Heart left ventricle (tissue), 16 donors: ENCODE results near the gene MSRB2. TPM values are rescaled to one million over a fixed set of nuclear protein-coding genes. Genes with fewer than 3 reads are reported as not detected.

Source experiments
- ATAC-seq, 4 donors: fragments of 200-7000 bp; cut with Tn5 transposase; one replicate each; pipeline ENCODE4 v1.9.1; 2020 to 2022; ENCODE audit warnings: moderate library complexity in 4 of 4, mild to moderate bottlenecking in 3 of 4, moderate number of reproducible peaks in 1 of 4
- DNase-seq, 5 donors: peaks; one replicate each; pipeline ENCODE4 v3.0.0-alpha.2; 2020
- H3K27ac ChIP-seq, 12 donors: fragments of 200-600 bp; sonication (generic) in 4 of 12; one replicate each; pipeline versions ENCODE4 v1.5.0 to v1.8.0; 2016 to 2022; ENCODE audit warnings: mild to moderate bottlenecking in 2 of 12
- H3K27me3 ChIP-seq, 9 donors: fragments of 200-600 bp; sonication (generic) in 2 of 9; one replicate each; pipeline versions ENCODE4 v1.5.1 to v1.8.0; 2016 to 2022; ENCODE audit warnings: mild to moderate bottlenecking in 3 of 9
- H3K36me3 ChIP-seq, 9 donors: fragments of 200-600 bp; sonication (generic) in 2 of 9; one replicate each; pipeline versions ENCODE4 v1.5.0 to v1.8.0; 2018 to 2022; ENCODE audit warnings: mild to moderate bottlenecking in 2 of 9
- H3K4me1 ChIP-seq, 12 donors: fragments of 200-600 bp; sonication (generic) in 4 of 12; one replicate each; pipeline versions ENCODE4 v1.5.0 to v1.8.0; 2016 to 2022; ENCODE audit warnings: mild to moderate bottlenecking in 3 of 12
- H3K4me3 ChIP-seq, 12 donors: fragments of 200-600 bp; sonication (generic) in 4 of 12; one replicate each; pipeline versions ENCODE4 v1.5.0 to v1.8.0; 2017 to 2022; ENCODE audit warnings: mild to moderate bottlenecking in 9 of 12, moderate library complexity in 4 of 12
- H3K9me3 ChIP-seq, 12 donors: fragments of 200-600 bp; sonication (generic) in 4 of 12; one replicate each; pipeline versions ENCODE4 v1.5.0 to v1.8.0; 2016 to 2022; ENCODE audit warnings: mild to moderate bottlenecking in 1 of 12
- POLR2A ChIP-seq, 2 donors: fragments of 450-650 bp; IDR thresholded peaks; one replicate each; pipeline ENCODE4 v1.6.1; 2017; ENCODE audit warnings: antibody characterized with exemption in 2 of 2, mild to moderate bottlenecking in 2 of 2, moderate library complexity in 2 of 2
- WGBS, 4 donors: extraction: QIAGEN DNeasy Blood & Tissue Kit in 2 of 4; methylation state at CpG; one replicate each; pipeline versions ENCODE4 v1.1.5 to v1.1.7; 2013 to 2018; 5-methylcytosine and 5-hydroxymethylcytosine counted together
- intact Hi-C, 10 donors: fragments of 100-400 bp; cut with DNase I; formaldehyde crosslinking; loops; one replicate each; pipeline versions ENCODE4 v1.11.1 to v1.14.2; 2022
- polyA plus RNA-seq, 2 donors: library from polyadenylated mRNA; stranded (reverse); fragments of 200-250 nt; gene quantifications; one replicate each; pipeline ENCODE4 v1.2.3, GENCODE V29; 2013
- total RNA-seq, 9 donors: library from RNA; depleted of rRNA in 2 of 9; stranded (reverse); fragments of >200 nt in 2 of 9; fragmentation: NEBNext Ultra II Directional in 3 of 9; extraction: Animal tissue kit (Norgen Biotek cat#: 25700) in 3 of 9; gene quantifications; one replicate each; pipeline versions ENCODE4 v1.1.0 to v1.2.4, GENCODE V29; 2016 to 2023
- TF ChIP-seq, protein P1 (sequence below), 12 donors: fragments of 200-600 bp; sonication (generic) in 4 of 12; IDR thresholded peaks; one replicate each; pipeline versions ENCODE4 v1.5.0 to v1.8.0; 2018 to 2022; ENCODE audit warnings: antibody characterized with exemption in 12 of 12, mild to moderate bottlenecking in 5 of 12
- donor health status: ischemic (EF 13 %, LVEDD 7.1; RV severe dilation, severe dysfunction).
- donor health status: healthy with polysubstance abuse.
- donor health status: DM: no; HTN: yes; CAD: no.
- donor health status: DM: no; HTN: no; CAD: no.
- donor health status: ischemic (EF 25% LVEDD 6.9; RV normal size, moderate dysfunction).
- donor health status: ischemic (EF 25% LVEDD 5.7; RV mildly dilated, moderate dysfunction).
- donor health status: healthy.
- donor health status: DM: yes; HTN: yes; CAD: no.
- donor health status: ischemic (EF 35%, LVEDD 5.7; RV mildly dilated, moderate dysfunction).
- donor health status: nonischemic (EF 11% LVEDD 7.7; RV severe dilation, severe dysfunction).
- donor health status: DM: yes; HTN: yes; CAD: no.
- donor health status: PGD.
- donor health status: ischemic (EF 29% LVEDD 5.4; RV normal size, mild dysfunction).
- donor health status: nonischemic (EF 23%, LVEDD 6.1; RV moderate dilation, normal function).

MSRB2 gene
- total and polyA plus RNA-seq, 11 donors, result 35.1 to 200 (median 139) TPM

DNA sequence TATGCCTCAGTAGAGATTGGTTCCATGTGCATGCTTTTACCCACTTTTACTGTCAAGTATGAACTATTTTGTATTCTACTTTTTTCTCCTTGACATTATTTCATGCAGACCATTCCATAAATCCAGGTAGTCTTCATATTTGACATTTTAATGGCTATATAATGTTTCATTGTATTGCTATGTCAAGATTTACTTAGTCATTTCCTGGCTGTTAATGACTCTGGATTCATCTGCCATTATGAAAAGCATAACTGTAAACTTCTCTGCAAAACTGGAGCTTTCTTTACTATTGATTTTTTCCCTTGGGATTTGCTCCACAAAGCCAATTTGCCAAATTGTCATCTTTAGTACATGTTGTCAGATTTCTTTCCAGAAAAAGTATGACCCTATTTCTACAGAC, 6.8 kb upstream of the MSRB2 start:
- Histone ChIP-seq H3K9me3 (peaks cover 0 to 20% (median 2%) of the 10 kb centered on the region in 12 donors), H3K27ac (no peak overlapping the region), H3K36me3 (no peaks in the 10 kb centered on the region), H3K4me3 (no peak overlapping the region), H3K4me1 (no peaks in the 10 kb centered on the region), H3K27me3 (no peaks in the 10 kb centered on the region)
- ATAC-seq (no peak), DNase-seq (no peak)
- TF ChIP-seq, protein P1, sequence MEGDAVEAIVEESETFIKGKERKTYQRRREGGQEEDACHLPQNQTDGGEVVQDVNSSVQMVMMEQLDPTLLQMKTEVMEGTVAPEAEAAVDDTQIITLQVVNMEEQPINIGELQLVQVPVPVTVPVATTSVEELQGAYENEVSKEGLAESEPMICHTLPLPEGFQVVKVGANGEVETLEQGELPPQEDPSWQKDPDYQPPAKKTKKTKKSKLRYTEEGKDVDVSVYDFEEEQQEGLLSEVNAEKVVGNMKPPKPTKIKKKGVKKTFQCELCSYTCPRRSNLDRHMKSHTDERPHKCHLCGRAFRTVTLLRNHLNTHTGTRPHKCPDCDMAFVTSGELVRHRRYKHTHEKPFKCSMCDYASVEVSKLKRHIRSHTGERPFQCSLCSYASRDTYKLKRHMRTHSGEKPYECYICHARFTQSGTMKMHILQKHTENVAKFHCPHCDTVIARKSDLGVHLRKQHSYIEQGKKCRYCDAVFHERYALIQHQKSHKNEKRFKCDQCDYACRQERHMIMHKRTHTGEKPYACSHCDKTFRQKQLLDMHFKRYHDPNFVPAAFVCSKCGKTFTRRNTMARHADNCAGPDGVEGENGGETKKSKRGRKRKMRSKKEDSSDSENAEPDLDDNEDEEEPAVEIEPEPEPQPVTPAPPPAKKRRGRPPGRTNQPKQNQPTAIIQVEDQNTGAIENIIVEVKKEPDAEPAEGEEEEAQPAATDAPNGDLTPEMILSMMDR (IDR thresholded peaks at IDR 0.05), result no peak
- TF ChIP-seq POLR2A (IDR thresholded peaks at IDR 0.05), result no peak
- intact Hi-C loops, result no loop called here

- TF ChIP-seq POLR2A (IDR thresholded peaks at IDR 0.05), result no peak
- TF ChIP-seq, protein P1 (IDR thresholded peaks at IDR 0.05), result no peak
- Histone ChIP-seq H3K4me3 (peak overlapping the region in 11 of 12 donors; percentile 36 to 91 (median 83)), H3K36me3 (no peaks in the 10 kb centered on the region), H3K27ac (peak overlapping the region in 11 of 12 donors; percentile 7 to 97 (median 55)), H3K9me3 (peaks cover 0 to 23% (median 3%) of the 10 kb centered on the region in 12 donors), H3K27me3 (no peaks in the 10 kb centered on the region), H3K4me1 (peaks cover 0 to 37% (median 23%) of the 10 kb centered on the region in 12 donors)
- intact Hi-C loops, result no loop called here
- no peak for DNase-seq
- peak in 3 of 4 donors; percentile 1 to 3 (median 1) for ATAC-seq
- WGBS, 4 donors, result 10 to 26% (median 18%) methylated on average over 8 of the region's 8 CpGs
Measured at GRCh38 chr10:23094786-23095403, 484 bp upstream of the MSRB2 start.

DNA sequence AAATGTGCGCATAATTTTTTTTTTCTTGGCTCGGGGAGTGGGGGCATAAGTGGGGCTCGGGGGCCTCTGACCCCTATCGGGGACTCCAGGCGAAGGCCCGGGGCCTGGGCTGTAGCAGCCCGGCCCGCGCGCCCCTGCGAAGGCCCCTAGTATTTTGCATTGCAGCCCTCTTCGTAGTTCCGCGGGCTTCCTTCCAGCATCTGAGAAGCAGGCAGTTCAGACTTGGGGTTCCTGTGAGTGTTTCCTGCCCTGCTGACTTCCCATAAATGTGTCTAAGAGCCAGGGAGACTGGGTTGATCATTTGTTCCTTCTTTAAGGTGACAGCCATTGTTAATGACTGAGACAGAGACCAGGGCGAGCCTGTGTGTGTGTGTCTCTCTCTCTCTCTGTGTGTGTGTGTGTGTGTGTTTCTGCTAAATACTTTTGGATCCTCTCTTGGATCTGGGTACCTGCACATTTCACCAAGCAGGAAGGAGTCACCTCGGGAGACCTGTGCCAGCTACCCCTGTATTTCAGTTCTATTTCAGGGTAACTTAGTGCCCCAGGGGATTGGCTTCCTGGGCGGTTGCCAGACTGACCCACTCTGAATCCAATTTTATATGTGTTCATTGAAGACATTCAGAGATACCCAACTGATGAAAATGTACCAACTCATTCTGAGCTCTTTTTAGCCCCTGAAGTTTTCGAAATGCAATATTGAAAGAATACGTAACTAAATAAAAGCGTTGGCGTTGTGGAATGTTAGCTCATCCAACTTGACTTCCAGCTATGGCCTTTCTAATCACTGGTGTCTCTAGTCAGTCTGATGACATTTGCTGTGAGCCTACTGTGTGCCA, 805 bp downstream of the MSRB2 start:
- peak; percentile 49 to 52 (median 50) for ATAC-seq
- no peaks in the 10 kb centered on the region for H3K27me3 ChIP-seq
- intact Hi-C loops, result no loop called here
- peaks cover 0 to 42% (median 26%) of the 10 kb centered on the region in 12 donors for H3K4me1 ChIP-seq
- 13 to 37% (median 15%) methylated on average over 6 to 21 of the region's 21 CpGs for WGBS, 4 donors
- peaks cover 0 to 23% (median 3%) of the 10 kb centered on the region in 12 donors for H3K9me3 ChIP-seq
- no peaks in the 10 kb centered on the region for H3K36me3 ChIP-seq
- no peak for TF ChIP-seq POLR2A (IDR thresholded peaks at IDR 0.05)
- TF ChIP-seq, protein P1 (IDR thresholded peaks at IDR 0.05), result peak in 1 of 12 donors; percentile 10
- peak; percentile 55 to 67 (median 60) for DNase-seq
- peak overlapping the region; percentile 83 to 97 (median 95) for H3K27ac ChIP-seq
- H3K4me3 ChIP-seq, result peak overlapping the region; percentile 66 to 91 (median 84)
